ENCODE measurements around the gene LYZL1.
"Not testable (repeated sequence)": the region's sequence is repeated elsewhere in the genome, so short reads cannot be mapped to it uniquely, and the experiment has no call there.

The LYZL1 gene

DNA sequence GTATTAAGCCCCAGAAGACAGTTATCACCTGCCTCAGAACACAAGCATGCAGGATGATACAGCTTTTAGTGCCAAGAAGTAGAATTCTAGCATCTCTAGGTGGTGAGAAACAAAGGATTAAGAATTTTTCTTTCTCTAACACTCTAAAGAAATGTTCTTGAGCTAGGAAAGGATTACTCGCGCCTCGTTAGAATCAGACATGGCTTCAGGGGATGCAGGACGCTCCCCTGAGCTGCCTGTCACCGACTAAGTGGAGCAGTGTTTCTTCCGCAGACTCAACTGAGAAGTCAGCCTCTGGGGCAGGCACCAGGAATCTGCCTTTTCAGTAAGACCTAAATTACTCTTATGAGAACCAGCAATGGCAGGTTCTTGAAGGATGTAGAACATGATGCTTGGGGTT is at the start of gene LYZL1:
LYZL1 (plus strand) TSS at position 165 of the 400 bp plus-strand sequence. CDS start 2,798 bp downstream, outside the sequence.
- H3K4me3 ChIP-seq; H3K36me3 ChIP-seq (replicated peaks); H3K4me1 ChIP-seq; DNase-seq (ENCODE audit: low spot score in 2 of 2); H3K9me3 ChIP-seq; in situ Hi-C loops (cut with MboI; ENCODE audit: low sequenced_read_pairs): not testable (repeated sequence)
- H3K27me3 ChIP-seq (ENCODE audit: low read depth) = peaks cover 21% of the 10 kb centered on the region

DNA sequence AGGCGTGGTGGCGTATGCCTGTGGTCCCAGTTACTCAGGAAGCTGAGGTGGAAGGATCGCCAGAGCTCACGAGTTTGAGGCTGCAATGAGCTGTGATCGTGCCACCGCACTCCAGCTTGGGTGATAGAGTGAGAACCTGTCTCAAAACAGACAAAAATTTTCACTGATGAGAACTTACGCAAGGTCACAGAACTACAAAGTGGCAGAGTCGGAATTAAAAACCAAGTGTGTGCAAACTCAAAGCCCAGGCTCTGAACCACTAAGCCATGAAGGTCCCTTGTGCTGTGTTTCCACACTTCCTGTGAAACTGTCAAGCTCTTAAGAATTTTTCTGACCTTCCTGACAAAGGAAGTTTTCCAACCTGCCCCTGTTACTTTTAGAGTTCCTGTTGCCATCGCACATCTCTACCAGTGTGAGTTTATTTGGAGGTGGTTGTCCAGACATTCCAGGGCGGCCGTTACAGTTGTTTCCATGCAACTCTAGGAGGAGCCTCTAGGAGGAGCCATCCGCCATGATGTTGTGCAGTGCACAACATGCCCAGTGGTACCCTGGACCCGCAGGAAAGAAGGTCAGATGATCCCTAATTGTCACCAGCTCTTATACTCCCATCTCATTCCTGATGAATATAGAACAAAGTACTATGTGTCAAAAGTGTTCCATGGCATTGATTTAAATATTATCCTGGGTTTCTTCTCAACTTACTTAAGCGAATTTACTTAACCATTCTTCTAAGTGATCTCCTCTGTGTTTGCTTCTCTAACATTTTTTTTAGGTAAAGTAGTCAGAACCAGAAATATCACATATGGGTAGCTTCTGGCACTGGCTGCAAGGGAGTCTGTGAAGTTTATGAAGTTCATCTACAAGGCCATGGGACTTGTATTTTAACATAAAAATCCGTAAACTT is 49.0 kb upstream of the LYZL1 start:
- in situ Hi-C loops (cut with MboI; ENCODE audit: low sequenced_read_pairs) = no loop called here
- H3K9me3 ChIP-seq = no peaks in the 10 kb centered on the region
- H3K27me3 ChIP-seq (ENCODE audit: low read depth) = no peaks in the 10 kb centered on the region
- H3K4me1 ChIP-seq = no peaks in the 10 kb centered on the region
- H3K36me3 ChIP-seq (replicated peaks) = no peaks in the 10 kb centered on the region
- no peak overlapping the region for H3K4me3 ChIP-seq
- peak; percentile 27 to 72 for DNase-seq (ENCODE audit: low spot score in 2 of 2)

DNA sequence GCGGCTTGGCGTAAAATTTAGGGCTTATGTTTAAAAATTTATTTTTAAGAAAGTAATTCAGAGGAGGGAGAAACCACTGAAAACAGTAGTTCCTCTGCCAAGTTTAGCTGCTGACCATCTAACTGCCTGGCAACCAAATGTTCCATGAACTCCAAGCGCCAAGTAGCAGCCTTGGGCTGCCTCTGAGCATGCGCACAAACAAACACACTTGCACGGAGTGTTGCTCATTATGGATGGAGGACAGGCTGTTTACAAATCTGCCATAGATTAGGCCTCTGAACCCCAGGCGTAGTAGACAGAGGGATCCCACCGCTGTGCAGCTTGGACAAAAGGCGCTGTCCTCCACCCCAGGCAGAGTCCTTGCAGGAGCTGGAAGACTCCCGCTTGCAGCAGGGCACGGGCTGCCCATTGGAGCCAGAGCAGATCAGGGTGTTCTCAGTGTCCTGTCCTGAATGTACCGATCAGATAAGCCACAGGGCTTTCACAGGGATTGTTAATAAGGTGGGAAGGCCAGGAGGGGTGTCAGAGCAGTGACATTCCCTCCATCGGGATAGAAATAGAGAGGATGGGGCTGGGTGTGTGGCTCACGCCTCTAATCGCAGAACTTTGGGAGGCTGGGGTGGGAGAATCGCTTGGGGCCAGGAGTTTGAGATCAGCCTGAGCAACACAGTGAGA is 47.7 kb upstream of the LYZL1 start:
- Histone ChIP-seq H3K4me1 (no peaks in the 10 kb centered on the region), H3K27me3 (ENCODE audit: low read depth) (no peaks in the 10 kb centered on the region), H3K4me3 (no peak overlapping the region), H3K9me3 (no peaks in the 10 kb centered on the region), H3K36me3 (replicated peaks) (no peaks in the 10 kb centered on the region)
- DNase-seq (ENCODE audit: low spot score in 2 of 2) = no peak
- in situ Hi-C loops (cut with MboI; ENCODE audit: low sequenced_read_pairs) = no loop called here

DNA sequence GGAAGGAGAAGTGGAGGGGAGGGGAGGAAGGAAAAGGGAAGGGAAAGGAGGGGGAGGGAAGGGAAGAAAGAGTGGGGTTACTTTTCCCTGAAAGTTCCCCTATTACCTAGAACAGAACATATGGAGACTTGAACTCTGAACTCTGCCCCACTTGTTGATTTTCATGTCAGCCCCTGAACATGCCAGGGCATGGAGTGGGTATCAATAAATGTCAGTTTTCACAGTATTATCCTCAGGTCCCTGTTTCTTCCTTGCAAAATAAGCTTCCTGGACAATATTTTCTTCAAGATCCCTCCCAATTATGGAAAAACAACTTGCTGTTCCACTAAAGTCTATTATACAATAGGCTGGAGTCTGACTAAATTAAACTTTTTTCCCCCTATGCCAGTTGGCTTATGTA is 46.9 kb upstream of the LYZL1 start:
- in situ Hi-C loops (cut with MboI; ENCODE audit: low sequenced_read_pairs) = no loop called here
- no peak overlapping the region for H3K4me3 ChIP-seq
- no peak for DNase-seq (ENCODE audit: low spot score in 2 of 2)

DNA sequence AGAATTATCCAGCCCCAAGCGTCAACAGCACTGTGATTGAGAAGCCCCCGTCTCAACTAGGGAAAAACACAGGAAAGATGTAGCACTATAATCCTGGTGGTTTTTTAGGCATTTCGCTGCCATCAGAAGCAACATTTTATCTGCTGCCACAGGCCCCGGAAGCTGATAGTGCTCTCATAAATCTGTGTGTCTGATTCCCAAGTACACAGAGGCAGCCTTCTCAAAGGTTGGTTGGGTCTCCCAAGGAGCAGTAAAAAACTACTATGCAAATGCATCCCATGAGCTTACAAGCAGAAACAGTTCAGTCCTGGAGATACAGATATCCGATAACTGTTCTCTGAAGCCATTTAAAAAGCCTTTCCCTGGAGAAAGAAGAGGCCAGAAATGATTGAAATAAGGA is 45.8 kb upstream of the LYZL1 start:
- Histone ChIP-seq H3K27me3 (ENCODE audit: low read depth) (no peaks in the 10 kb centered on the region), H3K36me3 (replicated peaks) (no peaks in the 10 kb centered on the region), H3K4me3 (no peak overlapping the region), H3K9me3 (no peaks in the 10 kb centered on the region), H3K4me1 (no peaks in the 10 kb centered on the region)
- in situ Hi-C loops (cut with MboI; ENCODE audit: low sequenced_read_pairs) = no loop called here
- DNase-seq (ENCODE audit: low spot score in 2 of 2) = no peak

More for the DNA sequence above, 46.9 kb upstream of the LYZL1 start:
- H3K9me3 ChIP-seq = no peaks in the 10 kb centered on the region
- no peaks in the 10 kb centered on the region for H3K27me3 ChIP-seq (ENCODE audit: low read depth)
- no peaks in the 10 kb centered on the region for H3K36me3 ChIP-seq (replicated peaks)
- H3K4me1 ChIP-seq = no peaks in the 10 kb centered on the region

DNA sequence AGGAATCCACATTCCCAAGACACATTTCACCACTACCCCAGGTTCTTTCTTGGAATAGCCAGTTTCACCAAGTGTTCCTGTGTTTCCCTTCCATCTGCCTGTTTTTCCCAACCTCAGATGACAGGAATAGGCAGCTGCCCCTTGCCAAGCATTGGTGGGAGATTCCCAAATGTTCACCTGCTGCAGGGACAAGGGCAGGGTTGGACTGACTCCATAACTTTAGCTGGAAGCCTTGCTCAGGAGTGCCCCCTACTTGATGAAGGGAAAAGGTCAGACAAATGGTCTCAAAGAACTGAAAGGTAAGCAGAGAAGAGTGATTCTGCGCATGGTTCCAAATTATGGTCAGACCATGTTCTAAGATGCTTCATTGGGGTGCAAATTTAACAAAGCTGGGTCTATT is 45.1 kb upstream of the LYZL1 start:
- DNase-seq (ENCODE audit: low spot score in 2 of 2) = peak in 1 of 2 experiments; percentile 38
- in situ Hi-C loops (cut with MboI; ENCODE audit: low sequenced_read_pairs) = no loop called here
- H3K9me3 ChIP-seq = no peaks in the 10 kb centered on the region

DNA sequence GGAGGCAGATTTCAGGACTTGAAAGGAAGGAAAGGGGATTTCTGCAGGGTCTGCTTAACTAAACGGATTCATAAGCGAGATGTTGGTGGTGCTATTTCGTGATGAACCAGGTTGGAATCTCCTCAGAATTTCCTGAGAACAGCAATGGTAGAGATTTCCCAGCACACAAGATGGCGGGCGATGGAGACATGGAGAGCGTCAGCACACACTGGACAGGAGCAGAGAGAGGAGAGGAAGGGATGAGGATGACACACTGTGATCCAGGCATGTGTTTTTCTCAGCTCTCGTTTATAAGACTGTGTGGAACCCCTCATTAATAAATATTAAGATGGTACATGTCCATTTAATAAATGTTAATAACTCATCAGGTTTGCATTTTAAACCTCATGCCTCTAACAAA is 43.9 kb upstream of the LYZL1 start:
- no peaks in the 10 kb centered on the region for H3K36me3 ChIP-seq (replicated peaks)
- H3K4me3 ChIP-seq = no peak overlapping the region
- in situ Hi-C loops (cut with MboI; ENCODE audit: low sequenced_read_pairs) = no loop called here
- no peaks in the 10 kb centered on the region for H3K9me3 ChIP-seq
- no peaks in the 10 kb centered on the region for H3K27me3 ChIP-seq (ENCODE audit: low read depth)
- no peaks in the 10 kb centered on the region for H3K4me1 ChIP-seq
- DNase-seq (ENCODE audit: low spot score in 2 of 2) = no peak

More for the DNA sequence above, 45.1 kb upstream of the LYZL1 start:
- Histone ChIP-seq H3K27me3 (ENCODE audit: low read depth) (no peaks in the 10 kb centered on the region), H3K36me3 (replicated peaks) (no peaks in the 10 kb centered on the region), H3K4me1 (no peaks in the 10 kb centered on the region), H3K4me3 (no peak overlapping the region)

DNA sequence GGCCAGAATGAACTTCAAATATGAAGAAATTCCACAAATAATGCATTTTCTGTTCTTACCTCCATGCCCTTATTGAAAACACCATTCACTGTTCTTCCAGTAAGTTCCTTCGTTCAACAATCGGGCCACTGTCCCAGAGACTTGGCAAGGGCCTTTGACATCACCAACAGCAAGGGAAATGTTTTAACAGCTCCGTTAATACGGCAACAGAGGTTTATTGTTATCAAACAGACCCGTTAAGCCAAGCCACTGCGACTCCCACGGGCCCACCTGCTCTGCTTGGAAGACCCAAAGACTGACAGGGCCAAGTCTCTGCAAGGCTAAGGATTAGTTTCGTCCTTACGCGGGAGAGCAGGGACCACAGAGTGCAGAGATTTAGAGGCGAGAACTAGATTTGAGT is 43.4 kb upstream of the LYZL1 start:
- Histone ChIP-seq H3K36me3 (replicated peaks) (no peaks in the 10 kb centered on the region), H3K9me3 (no peaks in the 10 kb centered on the region), H3K4me3 (no peak overlapping the region), H3K27me3 (ENCODE audit: low read depth) (no peaks in the 10 kb centered on the region), H3K4me1 (no peaks in the 10 kb centered on the region)
- in situ Hi-C loops (cut with MboI; ENCODE audit: low sequenced_read_pairs) = no loop called here
- no peak for DNase-seq (ENCODE audit: low spot score in 2 of 2)

DNA sequence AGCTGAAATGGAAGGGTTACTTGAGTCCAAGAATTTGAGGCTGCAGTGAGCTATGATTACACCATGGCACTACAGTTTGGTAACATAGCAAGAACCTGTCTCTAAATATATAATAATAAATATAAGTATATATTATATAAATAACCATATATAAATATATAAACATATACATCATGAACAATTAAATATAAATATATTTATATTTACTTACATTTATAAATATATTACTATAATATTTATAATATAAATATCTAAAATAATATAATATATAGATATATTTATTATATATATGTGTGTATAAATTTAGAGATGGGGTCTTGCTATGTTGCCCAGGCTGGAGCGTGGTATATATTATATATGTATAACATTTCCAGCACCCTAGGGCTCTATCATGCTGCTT is 42.4 kb upstream of the LYZL1 start:
- Histone ChIP-seq H3K36me3 (replicated peaks) (no peaks in the 10 kb centered on the region), H3K27me3 (ENCODE audit: low read depth) (no peaks in the 10 kb centered on the region), H3K4me1 (no peaks in the 10 kb centered on the region), H3K9me3 (no peaks in the 10 kb centered on the region), H3K4me3 (no peak overlapping the region)
- in situ Hi-C loops (cut with MboI; ENCODE audit: low sequenced_read_pairs) = no loop called here
- DNase-seq (ENCODE audit: low spot score in 2 of 2) = no peak

DNA sequence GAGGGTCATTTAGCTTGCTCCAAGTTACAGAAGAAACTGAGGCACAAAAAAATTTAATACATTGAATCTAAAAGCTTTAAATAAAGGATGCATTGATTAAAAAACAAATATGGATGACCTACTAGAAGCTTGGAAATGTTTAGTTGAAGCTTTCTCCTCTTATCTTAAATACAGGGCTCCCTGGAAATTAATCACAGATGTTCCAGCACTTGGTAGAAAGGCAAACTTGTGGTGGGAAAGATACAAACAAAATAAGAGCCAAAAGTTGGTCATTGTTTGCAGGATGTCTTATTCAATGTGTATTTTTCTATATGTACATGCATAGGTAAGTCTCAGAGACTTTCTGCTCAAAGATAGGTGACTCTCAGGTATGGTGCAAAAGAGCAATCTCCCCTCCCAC is 40.7 kb upstream of the LYZL1 start:
- no peak overlapping the region for H3K4me3 ChIP-seq
- H3K9me3 ChIP-seq = no peaks in the 10 kb centered on the region
- DNase-seq (ENCODE audit: low spot score in 2 of 2) = no peak
- H3K4me1 ChIP-seq = no peaks in the 10 kb centered on the region
- no peaks in the 10 kb centered on the region for H3K36me3 ChIP-seq (replicated peaks)
- in situ Hi-C loops (cut with MboI; ENCODE audit: low sequenced_read_pairs) = no loop called here
- H3K27me3 ChIP-seq (ENCODE audit: low read depth) = no peaks in the 10 kb centered on the region; the same call in 1 of the 2 replicates

DNA sequence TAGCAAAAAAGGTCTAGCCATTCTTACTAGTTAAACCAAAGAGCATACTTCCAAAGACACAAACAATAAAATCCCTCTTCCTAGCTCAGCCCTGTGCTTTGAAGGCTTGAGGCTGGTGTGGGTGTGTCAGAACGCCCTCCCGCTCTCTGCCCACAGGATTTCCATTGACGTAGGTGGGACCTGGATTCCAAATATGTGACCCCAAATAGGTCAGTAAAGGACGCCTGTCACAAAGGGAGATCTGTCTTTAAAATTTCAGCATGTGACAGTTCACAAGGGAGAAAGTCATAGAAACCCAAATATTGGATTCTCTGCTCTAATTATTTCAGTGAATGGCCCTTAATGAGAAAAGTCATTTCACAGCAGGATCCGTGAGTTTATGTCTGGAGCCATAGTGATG is 39.9 kb upstream of the LYZL1 start:
- H3K4me3 ChIP-seq = no peak overlapping the region
- in situ Hi-C loops (cut with MboI; ENCODE audit: low sequenced_read_pairs) = no loop called here
- no peaks in the 10 kb centered on the region for H3K4me1 ChIP-seq
- H3K27me3 ChIP-seq (ENCODE audit: low read depth) = no peaks in the 10 kb centered on the region; the same call in 1 of the 2 replicates
- H3K36me3 ChIP-seq (replicated peaks) = no peaks in the 10 kb centered on the region
- H3K9me3 ChIP-seq = no peaks in the 10 kb centered on the region
- DNase-seq (ENCODE audit: low spot score in 2 of 2) = no peak

DNA sequence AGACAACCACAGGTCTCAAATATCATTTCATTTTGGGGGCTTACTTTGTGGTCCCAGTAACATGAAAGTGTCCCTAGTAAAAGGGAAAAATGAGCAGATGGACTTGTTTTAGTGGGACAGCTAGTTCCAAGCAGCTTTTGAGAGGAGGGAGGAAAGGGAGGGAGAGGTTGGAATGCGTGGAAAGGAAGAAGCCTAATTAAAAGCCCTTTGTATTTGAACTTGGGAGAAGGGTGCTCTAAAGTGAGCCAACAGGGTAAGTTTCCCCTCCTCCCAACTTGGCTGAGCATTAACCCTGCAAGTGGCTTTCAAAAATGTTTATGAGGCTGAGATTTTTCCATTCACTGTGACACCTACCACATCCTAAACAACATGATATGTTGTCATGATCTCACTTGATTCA is 38.8 kb upstream of the LYZL1 start:
- Histone ChIP-seq H3K27me3 (ENCODE audit: low read depth) (no peaks in the 10 kb centered on the region; the same call in 1 of the 2 replicates), H3K36me3 (replicated peaks) (no peaks in the 10 kb centered on the region), H3K4me3 (no peak overlapping the region), H3K9me3 (no peaks in the 10 kb centered on the region), H3K4me1 (peaks cover 5% of the 10 kb centered on the region)
- DNase-seq (ENCODE audit: low spot score in 2 of 2) = no peak
- in situ Hi-C loops (cut with MboI; ENCODE audit: low sequenced_read_pairs) = no loop called here

DNA sequence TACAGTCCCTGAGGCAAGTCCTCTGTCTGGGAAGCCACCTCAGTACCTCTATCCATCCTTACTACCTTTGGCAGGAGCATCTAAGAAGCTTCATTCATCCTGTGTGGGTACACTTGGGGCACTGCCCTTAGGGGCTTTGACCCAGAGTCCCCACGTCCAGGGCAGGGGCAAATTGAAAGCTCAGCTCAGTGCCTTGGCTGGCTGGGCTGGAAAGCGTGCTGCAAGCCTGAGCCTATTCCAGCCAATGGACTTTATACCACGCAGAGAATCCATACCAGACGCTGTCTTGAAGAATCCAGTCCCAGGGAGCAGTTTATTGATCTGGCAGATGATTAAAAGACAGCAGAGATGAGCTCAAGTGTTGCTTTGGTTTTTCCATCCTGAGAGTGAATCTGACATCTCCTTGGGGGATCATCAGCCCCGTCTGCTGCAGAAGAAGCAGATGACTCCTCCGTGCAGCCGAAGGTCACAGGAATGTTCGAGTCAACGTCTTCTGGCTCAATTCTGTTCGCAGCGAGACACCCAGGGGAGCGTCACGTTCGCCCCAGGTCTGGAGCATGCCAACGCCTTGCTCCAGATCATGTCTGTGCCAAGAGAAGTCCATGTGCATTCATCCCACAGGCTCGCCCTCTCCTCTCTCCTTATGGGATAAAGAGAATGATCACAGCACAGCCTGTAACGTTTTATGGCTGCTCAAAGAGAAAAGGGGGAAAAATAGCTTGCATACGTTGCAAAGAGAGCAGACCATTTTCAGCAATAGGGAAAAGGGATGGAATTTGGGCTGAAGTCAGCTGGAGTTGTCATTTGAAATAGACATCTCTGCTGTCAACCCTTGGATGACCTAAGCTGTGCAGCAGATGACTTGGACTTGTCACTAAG is 35.8 kb upstream of the LYZL1 start:
- no peak for DNase-seq (ENCODE audit: low spot score in 2 of 2)
- H3K4me3 ChIP-seq = no peak overlapping the region
- in situ Hi-C loops (cut with MboI; ENCODE audit: low sequenced_read_pairs) = no loop called here

More for the DNA sequence above, 35.8 kb upstream of the LYZL1 start:
- H3K4me1 ChIP-seq = peaks cover 15% of the 10 kb centered on the region
- H3K9me3 ChIP-seq = no peaks in the 10 kb centered on the region
- no peaks in the 10 kb centered on the region for H3K36me3 ChIP-seq (replicated peaks)
- H3K27me3 ChIP-seq (ENCODE audit: low read depth) = no peaks in the 10 kb centered on the region; the same call in 1 of the 2 replicates
